M059J (cell line): ENCODE measurements around the gene CKS1B. TPM values are rescaled to one million over a fixed set of nuclear protein-coding genes. Genes with fewer than 3 reads are reported as not detected.
"Not testable (repeated sequence)": the region's sequence is repeated elsewhere in the genome, so short reads cannot be mapped to it uniquely, and the experiment has no call there.

Experiments used
- DNase-seq: peaks from one replicate; pipeline ENCODE4 v3.0.0-alpha.2; 2012; ENCODE audit warnings: low read depth
- total RNA-seq: library from RNA; depleted of rRNA; stranded (reverse); fragments of >200 nt; shearing (Covaris generic); gene quantifications from 2 replicates; pipeline ENCODE4 v1.2.3, GENCODE V29; 2014

The CKS1B gene
- total RNA-seq, 1 experiment from 2014 or later = 338 TPM

- DNase-seq = no peak
These were observed 10.1 kb upstream of the CKS1B start for GRCh38 chr1:154964359-154964758.

- no peak for DNase-seq
These were observed 8.4 kb upstream of the CKS1B start for GRCh38 chr1:154966111-154966510.

GRCh38 chr1:154967331-154967950 lies 7.0 kb upstream of the CKS1B start:
- no peak for DNase-seq

GRCh38 chr1:154968731-154969130 lies 5.8 kb upstream of the CKS1B start:
- DNase-seq = no peak

GRCh38 chr1:154969246-154969645 lies 5.2 kb upstream of the CKS1B start:
- no peak for DNase-seq

GRCh38 chr1:154969860-154970452 lies 4.5 kb upstream of the CKS1B start:
- no peak for DNase-seq

- peak; percentile 85 for DNase-seq
These were observed 3.7 kb upstream of the CKS1B start, which contains the start of gene SHC1 for GRCh38 chr1:154970631-154971340. SHC1 (minus strand) TSS chr1:154970747; CDS start chr1:154970526, 221 bp downstream.

- DNase-seq = peak; percentile 47
These were observed 3.0 kb upstream of the CKS1B start for GRCh38 chr1:154971341-154971998.

- DNase-seq = no peak
These were observed 2.3 kb upstream of the CKS1B start for GRCh38 chr1:154972213-154972516.

- peak; percentile 99 for DNase-seq
These were observed 1.8 kb upstream of the CKS1B start for GRCh38 chr1:154972517-154973343.

- DNase-seq = peak; percentile 100
These were observed 958 bp upstream of the CKS1B start for GRCh38 chr1:154973344-154974101.

GRCh38 chr1:154974808-154975408 lies 427 bp downstream of the CKS1B start:
- peak; percentile 96 for DNase-seq

- peak; percentile 73 for DNase-seq
These were observed 1.1 kb downstream of the CKS1B start for GRCh38 chr1:154975409-154976059.

- DNase-seq = not testable (repeated sequence)
These were observed 3.3 kb downstream of the CKS1B start for GRCh38 chr1:154977762-154978161.

GRCh38 chr1:154978360-154978759 lies 3.9 kb downstream of the CKS1B start:
- DNase-seq = no peak

- DNase-seq = no peak
These were observed 7.9 kb downstream of the CKS1B start for GRCh38 chr1:154982341-154982740.

GRCh38 chr1:154982897-154983648 lies 8.6 kb downstream of the CKS1B start, which contains the start of gene FLAD1:
FLAD1 (plus strand) TSS chr1:154983344; CDS start chr1:154983695, 351 bp downstream.
- peak; percentile 100 for DNase-seq

GRCh38 chr1:154983776-154984466 lies 9.4 kb downstream of the CKS1B start:
- no peak for DNase-seq
